ENCODE data around the gene RGL1.

The RGL1 gene

GRCh38 chr1:183864611-183865010 is 59.7 kb downstream of the RGL1 start:
- no peak for DNase-seq (ENCODE audit: low read depth, low spot score)

GRCh38 chr1:183869230-183869629 is 64.3 kb downstream of the RGL1 start:
- DNase-seq (ENCODE audit: low read depth, low spot score) = no peak

GRCh38 chr1:183869664-183870063 is 64.7 kb downstream of the RGL1 start:
- no peak for DNase-seq (ENCODE audit: low read depth, low spot score)

GRCh38 chr1:183870351-183871077 is 65.6 kb downstream of the RGL1 start:
- DNase-seq (ENCODE audit: low read depth, low spot score) = no peak

- no peak for DNase-seq (ENCODE audit: low read depth, low spot score)
Observed at GRCh38 chr1:183871142-183871541, 66.2 kb downstream of the RGL1 start.

- DNase-seq (ENCODE audit: low read depth, low spot score) = no peak
Observed at GRCh38 chr1:183871601-183872000, 66.7 kb downstream of the RGL1 start.

GRCh38 chr1:183872403-183872802 is 67.5 kb downstream of the RGL1 start:
- DNase-seq (ENCODE audit: low read depth, low spot score) = no peak

GRCh38 chr1:183873642-183874041 is 68.7 kb downstream of the RGL1 start:
- DNase-seq (ENCODE audit: low read depth, low spot score) = no peak

GRCh38 chr1:183876309-183876708 is 71.4 kb downstream of the RGL1 start:
- no peak for DNase-seq (ENCODE audit: low read depth, low spot score)

GRCh38 chr1:183877053-183877720 is 72.3 kb downstream of the RGL1 start:
- no peak for DNase-seq (ENCODE audit: low read depth, low spot score)

GRCh38 chr1:183879494-183879893 is 74.6 kb downstream of the RGL1 start:
- DNase-seq (ENCODE audit: low read depth, low spot score) = no peak

- no peak for DNase-seq (ENCODE audit: low read depth, low spot score)
Observed at GRCh38 chr1:183879966-183880365, 75.0 kb downstream of the RGL1 start.

- no peak for DNase-seq (ENCODE audit: low read depth, low spot score)
Observed at GRCh38 chr1:183880531-183881243, 75.8 kb downstream of the RGL1 start.

GRCh38 chr1:183881387-183882131 is 76.6 kb downstream of the RGL1 start:
- no peak for DNase-seq (ENCODE audit: low read depth, low spot score)

- no peak for DNase-seq (ENCODE audit: low read depth, low spot score)
Observed at GRCh38 chr1:183882335-183883167, 77.6 kb downstream of the RGL1 start.

- no peak for DNase-seq (ENCODE audit: low read depth, low spot score)
Observed at GRCh38 chr1:183883623-183884022, 78.7 kb downstream of the RGL1 start.

GRCh38 chr1:183884526-183884925 is 79.6 kb downstream of the RGL1 start:
- DNase-seq (ENCODE audit: low read depth, low spot score) = no peak

GRCh38 chr1:183885142-183885735 is 80.3 kb downstream of the RGL1 start:
- DNase-seq (ENCODE audit: low read depth, low spot score) = no peak

- no peak for DNase-seq (ENCODE audit: low read depth, low spot score)
Observed at GRCh38 chr1:183886083-183886828, 81.3 kb downstream of the RGL1 start.

GRCh38 chr1:183886853-183887252 is 81.9 kb downstream of the RGL1 start:
- no peak for DNase-seq (ENCODE audit: low read depth, low spot score)
